Activated T-helper 2 cell treated with anti-CD3 and anti-CD28 coated beads, Interferon-gamma antibody, Interleukin-2, Interleukin-4, amounts not matched to agents 10 μg/mL and 5 μg/mL and 100 μg/mL, durations not matched to agents 14 hours and 24 hours and 36 hours (primary cell): ENCODE measurements around the gene CABP1. TPM values are rescaled to one million over a fixed set of nuclear protein-coding genes. Genes with fewer than 3 reads are reported as not detected.
"Not testable (repeated sequence)": the region's sequence is repeated elsewhere in the genome, so short reads cannot be mapped to it uniquely, and the experiment has no call there.

ENCODE experiments used
- DNase-seq: peaks from one replicate; pipeline ENCODE4 v3.0.0; 2021; ENCODE audit warnings: low spot score
- H3K27ac Mint-ChIP-seq: one replicate; pipeline ENCODE4 v1.8.0; 2021; ENCODE audit warnings: mixed read lengths
- H3K27me3 Mint-ChIP-seq: one replicate; pipeline ENCODE4 v1.8.0; 2021; ENCODE audit warnings: low read depth, mixed read lengths
- H3K36me3 Mint-ChIP-seq: one replicate; pipeline ENCODE4 v1.8.0; 2021; ENCODE audit warnings: low read depth, mixed read lengths
- H3K4me1 Mint-ChIP-seq: one replicate; pipeline ENCODE4 v1.8.0; 2021; ENCODE audit warnings: low read depth, mixed read lengths
- H3K4me3 Mint-ChIP-seq: one replicate; pipeline ENCODE4 v1.8.0; 2021; ENCODE audit warnings: low read depth, mild to moderate bottlenecking, moderate library complexity, mixed read lengths
- H3K9me3 Mint-ChIP-seq: one replicate; pipeline ENCODE4 v1.8.0; 2021; ENCODE audit warnings: mixed read lengths
- intact Hi-C: fragments of 100-400 bp; cut with micrococcal nuclease; formaldehyde crosslinking; loops from one replicate; pipeline ENCODE4 v1.15.1; 2023
- total RNA-seq: library from RNA; stranded (reverse); gene quantifications from 2 replicates; pipeline ENCODE4 v1.2.3, GENCODE V29; 2022

Gene CABP1
- total RNA-seq, 1 donor from 2014 or later = 0.27 TPM

GRCh38 chr12:120617193-120617592 is 23.2 kb upstream of the CABP1 start:
- peaks cover 12% of the 10 kb centered on the region for H3K27me3 Mint-ChIP-seq
- DNase-seq, intact Hi-C loops, H3K4me3 Mint-ChIP-seq, H3K27ac Mint-ChIP-seq, H3K9me3 Mint-ChIP-seq, H3K36me3 Mint-ChIP-seq, H3K4me1 Mint-ChIP-seq: not testable (repeated sequence)

- H3K9me3 Mint-ChIP-seq, H3K36me3 Mint-ChIP-seq, DNase-seq, H3K4me3 Mint-ChIP-seq, H3K27ac Mint-ChIP-seq, intact Hi-C loops, H3K4me1 Mint-ChIP-seq: not testable (repeated sequence)
- H3K27me3 Mint-ChIP-seq = peaks cover 14% of the 10 kb centered on the region
Observed at GRCh38 chr12:120617767-120618166, 22.7 kb upstream of the CABP1 start.

GRCh38 chr12:120618954-120619615 is 21.3 kb upstream of the CABP1 start:
- H3K27ac Mint-ChIP-seq = no peak overlapping the region
- no peak for DNase-seq

GRCh38 chr12:120620624-120621023 is 19.8 kb upstream of the CABP1 start:
- Mint-ChIP-seq H3K9me3 (no peaks in the 10 kb centered on the region), H3K36me3 (no peaks in the 10 kb centered on the region), H3K27me3 (peaks cover 17% of the 10 kb centered on the region), H3K4me1 (no peaks in the 10 kb centered on the region), H3K4me3 (no peak overlapping the region), H3K27ac (no peak overlapping the region)
- intact Hi-C loops = no loop called here
- no peak for DNase-seq

More at GRCh38 chr12:120618954-120619615, 21.3 kb upstream of the CABP1 start:
- no peaks in the 10 kb centered on the region for H3K4me1 Mint-ChIP-seq
- peaks cover 17% of the 10 kb centered on the region for H3K27me3 Mint-ChIP-seq
- intact Hi-C loops = no loop called here
- no peaks in the 10 kb centered on the region for H3K36me3 Mint-ChIP-seq
- H3K9me3 Mint-ChIP-seq = no peaks in the 10 kb centered on the region
- H3K4me3 Mint-ChIP-seq = no peak overlapping the region

- DNase-seq = no peak
- Mint-ChIP-seq H3K9me3 (no peaks in the 10 kb centered on the region), H3K36me3 (no peaks in the 10 kb centered on the region), H3K27ac (no peak overlapping the region), H3K4me3 (no peak overlapping the region), H3K4me1 (no peaks in the 10 kb centered on the region), H3K27me3 (peaks cover 10% of the 10 kb centered on the region)
- intact Hi-C loops = no loop called here
Observed at GRCh38 chr12:120625557-120626419, 14.6 kb upstream of the CABP1 start.

- Mint-ChIP-seq H3K4me1 (no peaks in the 10 kb centered on the region), H3K4me3 (no peak overlapping the region), H3K36me3 (no peaks in the 10 kb centered on the region), H3K27me3 (peaks cover 14% of the 10 kb centered on the region), H3K9me3 (no peaks in the 10 kb centered on the region), H3K27ac (no peak overlapping the region)
- intact Hi-C loops = no loop called here
- no peak for DNase-seq
Observed at GRCh38 chr12:120628919-120629318, 11.5 kb upstream of the CABP1 start.

- no peaks in the 10 kb centered on the region for H3K9me3 Mint-ChIP-seq
- no peak overlapping the region for H3K27ac Mint-ChIP-seq
- intact Hi-C loops = no loop called here
- no peaks in the 10 kb centered on the region for H3K4me1 Mint-ChIP-seq
- DNase-seq = no peak
- peaks cover 17% of the 10 kb centered on the region for H3K27me3 Mint-ChIP-seq
- H3K36me3 Mint-ChIP-seq = no peaks in the 10 kb centered on the region
- no peak overlapping the region for H3K4me3 Mint-ChIP-seq
Observed at GRCh38 chr12:120630104-120630892, 10.1 kb upstream of the CABP1 start.

GRCh38 chr12:120631097-120631496 is 9.3 kb upstream of the CABP1 start:
- intact Hi-C loops = no loop called here
- Mint-ChIP-seq H3K27ac (no peak overlapping the region), H3K27me3 (peaks cover 18% of the 10 kb centered on the region), H3K4me3 (no peak overlapping the region), H3K36me3 (no peaks in the 10 kb centered on the region), H3K9me3 (no peaks in the 10 kb centered on the region), H3K4me1 (no peaks in the 10 kb centered on the region)
- DNase-seq = no peak

GRCh38 chr12:120640861-120641833 is 721 bp downstream of the CABP1 start:
- intact Hi-C loops = no loop called here
- peaks cover 71% of the 10 kb centered on the region for H3K27me3 Mint-ChIP-seq
- no peaks in the 10 kb centered on the region for H3K9me3 Mint-ChIP-seq
- no peaks in the 10 kb centered on the region for H3K36me3 Mint-ChIP-seq
- H3K4me3 Mint-ChIP-seq = peak overlapping the region; percentile 66
- H3K27ac Mint-ChIP-seq = no peak overlapping the region
- H3K4me1 Mint-ChIP-seq = peaks cover 4% of the 10 kb centered on the region
- peak; percentile 56 for DNase-seq

GRCh38 chr12:120642121-120642520 is 1.7 kb downstream of the CABP1 start:
- peaks cover 72% of the 10 kb centered on the region for H3K27me3 Mint-ChIP-seq
- no peak overlapping the region for H3K4me3 Mint-ChIP-seq
- H3K27ac Mint-ChIP-seq = no peak overlapping the region

GRCh38 chr12:120642826-120643225 is 2.4 kb downstream of the CABP1 start:
- H3K4me1 Mint-ChIP-seq = peaks cover 9% of the 10 kb centered on the region
- H3K9me3 Mint-ChIP-seq = no peaks in the 10 kb centered on the region
- H3K27me3 Mint-ChIP-seq = peaks cover 68% of the 10 kb centered on the region
- DNase-seq = no peak
- intact Hi-C loops = no loop called here
- H3K4me3 Mint-ChIP-seq = no peak overlapping the region
- H3K27ac Mint-ChIP-seq = no peak overlapping the region
- no peaks in the 10 kb centered on the region for H3K36me3 Mint-ChIP-seq

More at GRCh38 chr12:120642121-120642520, 1.7 kb downstream of the CABP1 start:
- no peak for DNase-seq
- no peaks in the 10 kb centered on the region for H3K9me3 Mint-ChIP-seq
- intact Hi-C loops = no loop called here
- H3K4me1 Mint-ChIP-seq = peaks cover 8% of the 10 kb centered on the region
- no peaks in the 10 kb centered on the region for H3K36me3 Mint-ChIP-seq

GRCh38 chr12:120643574-120643973 is 3.1 kb downstream of the CABP1 start:
- intact Hi-C loops = no loop called here

More at GRCh38 chr12:120643574-120643973, 3.1 kb downstream of the CABP1 start:
- no peak for DNase-seq
- H3K9me3 Mint-ChIP-seq = no peaks in the 10 kb centered on the region
- peaks cover 66% of the 10 kb centered on the region for H3K27me3 Mint-ChIP-seq
- H3K4me3 Mint-ChIP-seq = no peak overlapping the region
- no peaks in the 10 kb centered on the region for H3K36me3 Mint-ChIP-seq
- H3K27ac Mint-ChIP-seq = no peak overlapping the region
- peaks cover 9% of the 10 kb centered on the region for H3K4me1 Mint-ChIP-seq
